ENCODE results near the gene REXO4. TPM values are rescaled to one million over a fixed set of nuclear protein-coding genes. Genes with fewer than 3 reads are reported as not detected.

Gene REXO4
- total RNA-seq, 1 donor from 2014 or later: 22.5 TPM

- no peak overlapping the region for H3K27ac Mint-ChIP-seq (ENCODE audit: unreplicated experiment)
- peaks cover 6% of the 10 kb centered on the region for H3K36me3 Mint-ChIP-seq (ENCODE audit: low read depth, unreplicated experiment)
- no peaks in the 10 kb centered on the region for H3K36me3 ChIP-seq (ENCODE audit: insufficient read depth, low read length)
- H3K9me3 ChIP-seq (ENCODE audit: insufficient read depth, low read depth, low read length): no peaks in the 10 kb centered on the region
- H4K20me1 ChIP-seq (ENCODE audit: insufficient read depth, low read length): no peaks in the 10 kb centered on the region
- DNase-seq (ENCODE audit: low read depth) (no peak), FAIRE-seq (no peak)
- H3K27me3 Mint-ChIP-seq (ENCODE audit: low read depth, unreplicated experiment): peaks cover 38% of the 10 kb centered on the region
- no peak overlapping the region for H2AFZ ChIP-seq (ENCODE audit: low read depth, low read length)
- H3K4me1 ChIP-seq (ENCODE audit: insufficient read depth, low read length): no peaks in the 10 kb centered on the region
- no peaks in the 10 kb centered on the region for H3K79me2 ChIP-seq (ENCODE audit: insufficient read depth, low read length)
- no peak overlapping the region for H3K27ac ChIP-seq (ENCODE audit: low read depth, low read length)
- H3K4me3 ChIP-seq (ENCODE audit: insufficient read depth, low read depth, low read length): no peak overlapping the region
- H3K9me3 Mint-ChIP-seq (ENCODE audit: unreplicated experiment): no peaks in the 10 kb centered on the region
- H3K4me2 ChIP-seq (ENCODE audit: low read length): no peak overlapping the region
- no peak for TF ChIP-seq EZH2 (IDR thresholded peaks at IDR 0.05; ENCODE audit: insufficient read depth, low read length)
- H3K9ac ChIP-seq (ENCODE audit: low read length): no peak overlapping the region
- H3K4me1 Mint-ChIP-seq (ENCODE audit: low read depth, unreplicated experiment): no peaks in the 10 kb centered on the region
- H3K4me3 Mint-ChIP-seq (ENCODE audit: unreplicated experiment): peak overlapping the region; percentile 66
- no peaks in the 10 kb centered on the region for H3K27me3 ChIP-seq (ENCODE audit: insufficient read depth, low read length)
Measured at GRCh38 chr9:133440874-133441273, 23.1 kb upstream of the REXO4 start.

DNA sequence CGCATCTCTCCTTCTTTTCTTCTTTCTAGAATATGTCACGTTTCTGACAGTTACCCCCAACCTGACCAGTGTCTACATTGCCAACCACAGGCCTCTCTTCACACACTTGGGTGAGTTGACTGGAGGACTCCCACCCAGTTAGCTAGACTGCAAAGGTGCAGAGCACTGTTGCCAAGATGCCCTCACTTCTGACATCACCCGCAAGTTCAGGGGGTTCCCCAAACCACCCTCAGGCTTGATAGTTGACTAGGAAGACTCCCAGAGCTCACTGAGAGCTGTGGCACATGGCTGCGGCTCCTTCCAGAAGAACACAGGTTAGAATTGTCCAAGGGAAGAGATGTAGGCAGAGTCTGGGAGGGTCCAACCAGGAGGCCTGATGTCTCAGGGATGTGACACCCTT, 21.5 kb upstream of the REXO4 start:
- peaks cover 32% of the 10 kb centered on the region for H3K27me3 Mint-ChIP-seq (ENCODE audit: low read depth, unreplicated experiment)
- no peak overlapping the region for H3K27ac Mint-ChIP-seq (ENCODE audit: unreplicated experiment)
- no peak overlapping the region for H3K4me3 Mint-ChIP-seq (ENCODE audit: unreplicated experiment)
- TF ChIP-seq CTCF (IDR thresholded peaks at IDR 0.05; ENCODE audit: insufficient read depth, low read depth, low read length) (no peak), EZH2 (IDR thresholded peaks at IDR 0.05; ENCODE audit: insufficient read depth, low read length) (no peak)
- H3K27me3 ChIP-seq (ENCODE audit: insufficient read depth, low read length): no peaks in the 10 kb centered on the region
- DNase-seq (ENCODE audit: low read depth) (no peak), FAIRE-seq (no peak)
- no peaks in the 10 kb centered on the region for H3K9me3 ChIP-seq (ENCODE audit: insufficient read depth, low read depth, low read length)
- H2AFZ ChIP-seq (ENCODE audit: low read depth, low read length): no peak overlapping the region
- no peaks in the 10 kb centered on the region for H4K20me1 ChIP-seq (ENCODE audit: insufficient read depth, low read length)
- no peak overlapping the region for H3K4me3 ChIP-seq (ENCODE audit: insufficient read depth, low read depth, low read length)
- no peak overlapping the region for H3K9ac ChIP-seq (ENCODE audit: low read length)
- peaks cover 6% of the 10 kb centered on the region for H3K36me3 Mint-ChIP-seq (ENCODE audit: low read depth, unreplicated experiment)
- H3K36me3 ChIP-seq (ENCODE audit: insufficient read depth, low read length): no peaks in the 10 kb centered on the region
- no peaks in the 10 kb centered on the region for H3K9me3 Mint-ChIP-seq (ENCODE audit: unreplicated experiment)
- H3K4me1 Mint-ChIP-seq (ENCODE audit: low read depth, unreplicated experiment): no peaks in the 10 kb centered on the region
- H3K27ac ChIP-seq (ENCODE audit: low read depth, low read length): no peak overlapping the region
- H3K4me1 ChIP-seq (ENCODE audit: insufficient read depth, low read length): no peaks in the 10 kb centered on the region
- no peak overlapping the region for H3K4me2 ChIP-seq (ENCODE audit: low read length)
- H3K79me2 ChIP-seq (ENCODE audit: insufficient read depth, low read length): no peaks in the 10 kb centered on the region

GRCh38 chr9:133437753-133438531, 20.1 kb upstream of the REXO4 start:
- H3K4me1 ChIP-seq (ENCODE audit: insufficient read depth, low read length): no peaks in the 10 kb centered on the region
- H3K27ac ChIP-seq (ENCODE audit: low read depth, low read length): no peak overlapping the region
- FAIRE-seq: no peak
- no peaks in the 10 kb centered on the region for H3K9me3 ChIP-seq (ENCODE audit: insufficient read depth, low read depth, low read length)
- no peaks in the 10 kb centered on the region for H3K36me3 ChIP-seq (ENCODE audit: insufficient read depth, low read length)
- no peaks in the 10 kb centered on the region for H4K20me1 ChIP-seq (ENCODE audit: insufficient read depth, low read length)
- no peak overlapping the region for H3K4me3 Mint-ChIP-seq (ENCODE audit: unreplicated experiment)
- no peak for DNase-seq (ENCODE audit: low read depth)
- peaks cover 24% of the 10 kb centered on the region for H3K27me3 Mint-ChIP-seq (ENCODE audit: low read depth, unreplicated experiment)
- H3K36me3 Mint-ChIP-seq (ENCODE audit: low read depth, unreplicated experiment): peaks cover 2% of the 10 kb centered on the region
- H3K4me1 Mint-ChIP-seq (ENCODE audit: low read depth, unreplicated experiment): no peaks in the 10 kb centered on the region
- no peaks in the 10 kb centered on the region for H3K9me3 Mint-ChIP-seq (ENCODE audit: unreplicated experiment)
- TF ChIP-seq CTCF (IDR thresholded peaks at IDR 0.05; ENCODE audit: insufficient read depth, low read depth, low read length) (no peak), EZH2 (IDR thresholded peaks at IDR 0.05; ENCODE audit: insufficient read depth, low read length) (no peak)
- no peaks in the 10 kb centered on the region for H3K79me2 ChIP-seq (ENCODE audit: insufficient read depth, low read length)
- H2AFZ ChIP-seq (ENCODE audit: low read depth, low read length): no peak overlapping the region
- no peak overlapping the region for H3K4me2 ChIP-seq (ENCODE audit: low read length)
- no peak overlapping the region for H3K9ac ChIP-seq (ENCODE audit: low read length)
- no peak overlapping the region for H3K27ac Mint-ChIP-seq (ENCODE audit: unreplicated experiment)
- H3K4me3 ChIP-seq (ENCODE audit: insufficient read depth, low read depth, low read length): no peak overlapping the region
- H3K27me3 ChIP-seq (ENCODE audit: insufficient read depth, low read length): no peaks in the 10 kb centered on the region

All from astrocyte (in vitro differentiated cells and primary cell).